ENCODE results near the gene ADGRA3. TPM values are rescaled to one million over a fixed set of nuclear protein-coding genes. Genes with fewer than 3 reads are reported as not detected.
A peak's percentile ranks its signal among the peaks of the same experiment; 100 is the strongest.

ADGRA3 gene
- total and polyA plus RNA-seq, 2 experiments from 2014 or later, result 16.2 to 73.9 TPM

GRCh38 chr4:22501715-22502095, 14.2 kb downstream of the ADGRA3 start:
- no peak for ATAC-seq
- Mint-ChIP-seq H3K27me3 (ENCODE audit: insufficient read depth, low read depth, poor library complexity) (no peaks in the 10 kb centered on the region), H3K4me1 (peaks cover 31% of the 10 kb centered on the region), H3K9me3 (no peaks in the 10 kb centered on the region; the same call in 2 of the 3 replicates), H3K27ac (0 out of 2 replicates have a peak overlapping the region, but pooled peaks have one; percentile 84), H3K36me3 (ENCODE audit: low read depth) (no peaks in the 10 kb centered on the region), H3K4me3 (no peak overlapping the region)
- H3K27ac ChIP-seq (ENCODE audit: low read depth), result no peak overlapping the region
- no peak overlapping the region; the same call in 1 of the 2 replicates for H3K4me2 ChIP-seq
- H3K36me3 ChIP-seq (ENCODE audit: insufficient read depth), result no peaks in the 10 kb centered on the region
- H3F3A ChIP-seq (replicated peaks; ENCODE audit: low read depth), result no peaks in the 10 kb centered on the region
- H4K20me1 ChIP-seq (replicated peaks; ENCODE audit: insufficient read depth), result peaks cover 35% of the 10 kb centered on the region
- peaks cover 26% of the 10 kb centered on the region for H3K4me1 ChIP-seq (ENCODE audit: insufficient read depth)
- H3K79me2 ChIP-seq (replicated peaks; ENCODE audit: insufficient read depth), result no peaks in the 10 kb centered on the region
- no peak overlapping the region for H2AFZ ChIP-seq
- H3K9me2 ChIP-seq (ENCODE audit: insufficient read depth), result no peaks in the 10 kb centered on the region
- TF ChIP-seq, protein P1, sequence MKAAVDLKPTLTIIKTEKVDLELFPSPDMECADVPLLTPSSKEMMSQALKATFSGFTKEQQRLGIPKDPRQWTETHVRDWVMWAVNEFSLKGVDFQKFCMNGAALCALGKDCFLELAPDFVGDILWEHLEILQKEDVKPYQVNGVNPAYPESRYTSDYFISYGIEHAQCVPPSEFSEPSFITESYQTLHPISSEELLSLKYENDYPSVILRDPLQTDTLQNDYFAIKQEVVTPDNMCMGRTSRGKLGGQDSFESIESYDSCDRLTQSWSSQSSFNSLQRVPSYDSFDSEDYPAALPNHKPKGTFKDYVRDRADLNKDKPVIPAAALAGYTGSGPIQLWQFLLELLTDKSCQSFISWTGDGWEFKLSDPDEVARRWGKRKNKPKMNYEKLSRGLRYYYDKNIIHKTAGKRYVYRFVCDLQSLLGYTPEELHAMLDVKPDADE (IDR thresholded peaks at IDR 0.05), result no peak
- TF ChIP-seq NANOG (IDR thresholded peaks at IDR 0.05; ENCODE audit: borderline replicate concordance) (no peak), CTCF (conservative IDR thresholded peaks at IDR 0.05; ENCODE audit: low read depth in 2 of 2) (no peak), ZNF331 (CRISPR knock-in tag; IDR thresholded peaks at IDR 0.05; ENCODE audit: low read depth) (no peak), CREB1 (CRISPR knock-in tag; IDR thresholded peaks at IDR 0.05; ENCODE audit: low read depth) (no peak), ZNF114 (CRISPR knock-in tag; IDR thresholded peaks at IDR 0.05) (no peak), POLR2AphosphoS5 (IDR thresholded peaks at IDR 0.05; ENCODE audit: low read depth) (no peak), STAT1 (IDR thresholded peaks at IDR 0.05; ENCODE audit: unreplicated experiment) (no peak), EZH2phosphoT487 (IDR thresholded peaks at IDR 0.05; ENCODE audit: unreplicated experiment) (no peak), JUNB (IDR thresholded peaks at IDR 0.05; ENCODE audit: unreplicated experiment) (no peak), EZH2 (IDR thresholded peaks at IDR 0.05; ENCODE audit: low read depth, unreplicated experiment) (no peak)
- TF ChIP-seq, protein P2, sequence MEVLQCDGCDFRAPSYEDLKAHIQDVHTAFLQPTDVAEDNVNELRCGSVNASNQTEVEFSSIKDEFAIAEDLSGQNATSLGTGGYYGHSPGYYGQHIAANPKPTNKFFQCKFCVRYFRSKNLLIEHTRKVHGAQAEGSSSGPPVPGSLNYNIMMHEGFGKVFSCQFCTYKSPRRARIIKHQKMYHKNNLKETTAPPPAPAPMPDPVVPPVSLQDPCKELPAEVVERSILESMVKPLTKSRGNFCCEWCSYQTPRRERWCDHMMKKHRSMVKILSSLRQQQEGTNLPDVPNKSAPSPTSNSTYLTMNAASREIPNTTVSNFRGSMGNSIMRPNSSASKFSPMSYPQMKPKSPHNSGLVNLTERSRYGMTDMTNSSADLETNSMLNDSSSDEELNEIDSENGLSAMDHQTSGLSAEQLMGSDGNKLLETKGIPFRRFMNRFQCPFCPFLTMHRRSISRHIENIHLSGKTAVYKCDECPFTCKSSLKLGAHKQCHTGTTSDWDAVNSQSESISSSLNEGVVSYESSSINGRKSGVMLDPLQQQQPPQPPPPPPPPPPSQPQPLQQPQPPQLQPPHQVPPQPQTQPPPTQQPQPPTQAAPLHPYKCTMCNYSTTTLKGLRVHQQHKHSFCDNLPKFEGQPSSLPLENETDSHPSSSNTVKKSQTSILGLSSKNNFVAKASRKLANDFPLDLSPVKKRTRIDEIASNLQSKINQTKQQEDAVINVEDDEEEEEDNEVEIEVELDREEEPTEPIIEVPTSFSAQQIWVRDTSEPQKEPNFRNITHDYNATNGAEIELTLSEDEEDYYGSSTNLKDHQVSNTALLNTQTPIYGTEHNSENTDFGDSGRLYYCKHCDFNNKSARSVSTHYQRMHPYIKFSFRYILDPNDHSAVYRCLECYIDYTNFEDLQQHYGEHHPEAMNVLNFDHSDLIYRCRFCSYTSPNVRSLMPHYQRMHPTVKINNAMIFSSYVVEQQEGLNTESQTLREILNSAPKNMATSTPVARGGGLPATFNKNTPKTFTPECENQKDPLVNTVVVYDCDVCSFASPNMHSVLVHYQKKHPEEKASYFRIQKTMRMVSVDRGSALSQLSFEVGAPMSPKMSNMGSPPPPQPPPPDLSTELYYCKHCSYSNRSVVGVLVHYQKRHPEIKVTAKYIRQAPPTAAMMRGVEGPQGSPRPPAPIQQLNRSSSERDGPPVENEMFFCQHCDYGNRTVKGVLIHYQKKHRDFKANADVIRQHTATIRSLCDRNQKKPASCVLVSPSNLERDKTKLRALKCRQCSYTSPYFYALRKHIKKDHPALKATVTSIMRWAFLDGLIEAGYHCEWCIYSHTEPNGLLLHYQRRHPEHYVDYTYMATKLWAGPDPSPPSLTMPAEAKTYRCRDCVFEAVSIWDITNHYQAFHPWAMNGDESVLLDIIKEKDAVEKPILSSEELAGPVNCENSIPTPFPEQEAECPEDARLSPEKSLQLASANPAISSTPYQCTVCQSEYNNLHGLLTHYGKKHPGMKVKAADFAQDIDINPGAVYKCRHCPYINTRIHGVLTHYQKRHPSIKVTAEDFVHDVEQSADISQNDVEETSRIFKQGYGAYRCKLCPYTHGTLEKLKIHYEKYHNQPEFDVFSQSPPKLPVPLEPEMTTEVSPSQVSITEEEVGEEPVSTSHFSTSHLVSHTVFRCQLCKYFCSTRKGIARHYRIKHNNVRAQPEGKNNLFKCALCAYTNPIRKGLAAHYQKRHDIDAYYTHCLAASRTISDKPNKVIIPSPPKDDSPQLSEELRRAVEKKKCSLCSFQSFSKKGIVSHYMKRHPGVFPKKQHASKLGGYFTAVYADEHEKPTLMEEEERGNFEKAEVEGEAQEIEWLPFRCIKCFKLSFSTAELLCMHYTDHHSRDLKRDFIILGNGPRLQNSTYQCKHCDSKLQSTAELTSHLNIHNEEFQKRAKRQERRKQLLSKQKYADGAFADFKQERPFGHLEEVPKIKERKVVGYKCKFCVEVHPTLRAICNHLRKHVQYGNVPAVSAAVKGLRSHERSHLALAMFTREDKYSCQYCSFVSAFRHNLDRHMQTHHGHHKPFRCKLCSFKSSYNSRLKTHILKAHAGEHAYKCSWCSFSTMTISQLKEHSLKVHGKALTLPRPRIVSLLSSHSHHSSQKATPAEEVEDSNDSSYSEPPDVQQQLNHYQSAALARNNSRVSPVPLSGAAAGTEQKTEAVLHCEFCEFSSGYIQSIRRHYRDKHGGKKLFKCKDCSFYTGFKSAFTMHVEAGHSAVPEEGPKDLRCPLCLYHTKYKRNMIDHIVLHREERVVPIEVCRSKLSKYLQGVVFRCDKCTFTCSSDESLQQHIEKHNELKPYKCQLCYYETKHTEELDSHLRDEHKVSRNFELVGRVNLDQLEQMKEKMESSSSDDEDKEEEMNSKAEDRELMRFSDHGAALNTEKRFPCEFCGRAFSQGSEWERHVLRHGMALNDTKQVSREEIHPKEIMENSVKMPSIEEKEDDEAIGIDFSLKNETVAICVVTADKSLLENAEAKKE (CRISPR knock-in tag; IDR thresholded peaks at IDR 0.05), result no peak
- TF ChIP-seq, protein P3, sequence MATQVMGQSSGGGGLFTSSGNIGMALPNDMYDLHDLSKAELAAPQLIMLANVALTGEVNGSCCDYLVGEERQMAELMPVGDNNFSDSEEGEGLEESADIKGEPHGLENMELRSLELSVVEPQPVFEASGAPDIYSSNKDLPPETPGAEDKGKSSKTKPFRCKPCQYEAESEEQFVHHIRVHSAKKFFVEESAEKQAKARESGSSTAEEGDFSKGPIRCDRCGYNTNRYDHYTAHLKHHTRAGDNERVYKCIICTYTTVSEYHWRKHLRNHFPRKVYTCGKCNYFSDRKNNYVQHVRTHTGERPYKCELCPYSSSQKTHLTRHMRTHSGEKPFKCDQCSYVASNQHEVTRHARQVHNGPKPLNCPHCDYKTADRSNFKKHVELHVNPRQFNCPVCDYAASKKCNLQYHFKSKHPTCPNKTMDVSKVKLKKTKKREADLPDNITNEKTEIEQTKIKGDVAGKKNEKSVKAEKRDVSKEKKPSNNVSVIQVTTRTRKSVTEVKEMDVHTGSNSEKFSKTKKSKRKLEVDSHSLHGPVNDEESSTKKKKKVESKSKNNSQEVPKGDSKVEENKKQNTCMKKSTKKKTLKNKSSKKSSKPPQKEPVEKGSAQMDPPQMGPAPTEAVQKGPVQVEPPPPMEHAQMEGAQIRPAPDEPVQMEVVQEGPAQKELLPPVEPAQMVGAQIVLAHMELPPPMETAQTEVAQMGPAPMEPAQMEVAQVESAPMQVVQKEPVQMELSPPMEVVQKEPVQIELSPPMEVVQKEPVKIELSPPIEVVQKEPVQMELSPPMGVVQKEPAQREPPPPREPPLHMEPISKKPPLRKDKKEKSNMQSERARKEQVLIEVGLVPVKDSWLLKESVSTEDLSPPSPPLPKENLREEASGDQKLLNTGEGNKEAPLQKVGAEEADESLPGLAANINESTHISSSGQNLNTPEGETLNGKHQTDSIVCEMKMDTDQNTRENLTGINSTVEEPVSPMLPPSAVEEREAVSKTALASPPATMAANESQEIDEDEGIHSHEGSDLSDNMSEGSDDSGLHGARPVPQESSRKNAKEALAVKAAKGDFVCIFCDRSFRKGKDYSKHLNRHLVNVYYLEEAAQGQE (IDR thresholded peaks at IDR 0.05; ENCODE audit: unreplicated experiment), result no peak
- H3K4me3 ChIP-seq, result no peak overlapping the region
- no peaks in the 10 kb centered on the region for H3K27me3 ChIP-seq (ENCODE audit: insufficient read depth)
- no peak for DNase-seq (ENCODE audit: low spot score)

Measured in GM23338 (cell line).